CD4-positive, alpha-beta T cell treated with Interleukin-6 at 100 ng/mL for 8 hours (primary cell): ENCODE measurements around the gene KCNQ4.

Source experiments
- DNase-seq: peaks from one replicate; pipeline ENCODE4 v3.0.0-alpha.2; 2020; ENCODE audit warnings: mixed read lengths, low spot score

KCNQ4 gene

GRCh38 chr1:40777224-40777970 lies 6.2 kb upstream of the KCNQ4 start:
- no peak for DNase-seq

DNA sequence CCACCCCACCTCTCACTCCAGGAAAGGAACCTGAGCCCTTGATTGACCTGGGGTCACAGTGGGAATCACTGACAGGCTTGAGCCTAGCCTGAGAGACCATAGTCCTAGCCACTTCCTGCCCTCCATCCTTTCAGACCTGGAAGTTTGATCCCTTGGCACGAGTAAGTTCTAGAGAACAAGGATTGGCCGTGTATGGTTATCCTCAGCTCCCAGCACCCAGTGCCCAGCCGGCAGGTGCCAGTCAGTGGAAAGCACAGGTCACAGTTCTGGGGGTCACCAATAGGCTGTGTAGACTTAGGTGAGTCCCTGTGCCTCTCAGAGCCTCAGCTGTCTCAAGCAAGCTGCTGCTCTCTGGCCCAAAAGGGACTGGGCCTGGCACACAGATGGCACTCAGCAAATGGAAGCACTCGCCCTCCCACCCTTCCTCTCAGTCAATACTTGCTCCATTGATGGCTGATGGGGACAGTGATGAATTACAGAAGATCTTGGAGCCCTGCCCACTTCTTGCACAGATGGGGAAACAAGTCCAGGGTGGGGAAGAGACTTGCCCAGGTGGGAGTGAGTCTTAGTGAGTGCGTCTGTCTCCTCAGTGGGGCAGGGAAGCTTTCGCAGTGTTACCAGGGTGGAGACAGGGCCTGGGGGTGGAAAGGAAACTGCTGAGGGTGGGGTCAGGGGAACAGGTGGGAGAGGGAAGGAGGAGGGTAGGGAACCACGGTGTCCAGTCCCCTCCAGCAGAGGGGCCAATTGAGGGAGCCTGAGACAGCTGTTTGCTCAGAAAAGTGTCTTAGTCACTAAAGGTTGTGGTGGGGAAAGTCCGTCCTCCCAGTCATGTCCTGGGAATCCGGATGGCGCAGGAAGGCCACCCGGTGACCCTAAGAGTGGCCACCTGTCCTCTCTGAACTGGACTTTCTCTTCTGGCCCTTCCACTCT lies 2.6 kb upstream of the KCNQ4 start:
- DNase-seq = no peak

DNA sequence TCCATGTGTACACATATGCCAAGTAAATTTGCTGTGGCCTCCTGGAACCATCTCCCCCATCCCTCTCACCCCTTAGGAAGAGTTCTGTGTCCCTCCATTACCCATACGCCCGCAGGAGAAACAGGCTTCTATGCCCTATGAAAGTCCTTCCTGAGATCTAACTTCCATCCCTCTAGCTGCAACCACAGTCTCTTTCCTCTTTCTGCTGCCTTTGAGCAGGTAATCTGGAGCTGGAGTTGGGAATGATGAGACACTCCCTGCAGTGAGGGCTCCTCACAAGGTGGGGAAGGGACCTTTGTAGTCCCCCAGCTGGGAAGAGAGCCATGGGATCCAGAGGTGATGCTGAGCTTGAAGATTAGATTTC lies 2.0 kb upstream of the KCNQ4 start:
- DNase-seq = no peak

DNA sequence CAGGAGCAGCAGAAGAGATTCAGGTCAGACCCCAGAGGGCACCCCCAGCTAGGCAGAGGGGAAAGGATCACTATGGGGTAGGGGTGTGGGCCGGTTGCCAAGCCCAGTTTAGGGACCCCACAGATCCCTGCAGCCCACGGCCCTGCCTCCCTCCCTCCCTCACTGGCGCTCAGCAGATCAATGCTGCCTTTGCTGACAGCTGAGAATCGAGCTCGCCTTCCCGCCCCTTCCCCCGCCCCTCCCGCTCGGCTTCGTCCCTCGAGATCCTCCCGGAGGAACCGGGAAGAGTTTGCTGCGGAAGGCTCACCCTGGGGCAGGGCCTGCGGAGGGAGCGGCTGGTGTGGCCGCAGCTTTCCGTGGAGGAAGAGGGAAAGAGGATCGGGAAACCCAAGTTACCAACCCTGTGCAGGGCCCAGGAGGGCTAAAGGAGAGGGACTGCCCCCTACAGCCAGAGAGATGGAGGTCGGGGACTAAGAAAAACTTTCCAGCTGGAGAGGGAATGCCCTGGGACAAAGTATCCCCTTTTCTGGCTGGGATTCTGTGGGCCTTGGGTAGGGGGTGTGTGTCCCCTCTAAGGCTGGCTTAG lies 1.1 kb upstream of the KCNQ4 start:
- no peak for DNase-seq

DNA sequence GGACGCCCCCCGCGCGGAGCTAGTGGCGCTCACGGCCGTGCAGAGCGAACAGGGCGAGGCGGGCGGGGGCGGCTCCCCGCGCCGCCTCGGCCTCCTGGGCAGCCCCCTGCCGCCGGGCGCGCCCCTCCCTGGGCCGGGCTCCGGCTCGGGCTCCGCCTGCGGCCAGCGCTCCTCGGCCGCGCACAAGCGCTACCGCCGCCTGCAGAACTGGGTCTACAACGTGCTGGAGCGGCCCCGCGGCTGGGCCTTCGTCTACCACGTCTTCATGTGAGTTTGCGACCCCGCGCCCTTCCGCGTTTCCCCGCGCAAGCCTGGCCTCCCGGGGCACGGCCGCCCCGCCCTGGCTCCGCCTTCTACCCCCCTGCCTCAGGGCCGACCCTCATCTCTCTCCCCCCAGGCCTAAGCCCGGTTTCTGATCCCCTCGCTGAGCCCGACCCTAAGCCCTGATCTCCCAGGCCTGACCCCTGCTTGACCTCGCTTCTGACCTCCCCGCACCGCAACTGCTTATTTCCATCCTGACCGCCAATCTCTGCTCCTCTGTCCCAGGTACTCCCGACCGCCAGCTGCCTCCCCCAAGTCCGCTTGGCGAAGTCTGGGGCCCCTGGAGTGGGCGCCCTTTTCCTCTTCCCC lies 669 bp downstream of the KCNQ4 start:
- DNase-seq = no peak

DNA sequence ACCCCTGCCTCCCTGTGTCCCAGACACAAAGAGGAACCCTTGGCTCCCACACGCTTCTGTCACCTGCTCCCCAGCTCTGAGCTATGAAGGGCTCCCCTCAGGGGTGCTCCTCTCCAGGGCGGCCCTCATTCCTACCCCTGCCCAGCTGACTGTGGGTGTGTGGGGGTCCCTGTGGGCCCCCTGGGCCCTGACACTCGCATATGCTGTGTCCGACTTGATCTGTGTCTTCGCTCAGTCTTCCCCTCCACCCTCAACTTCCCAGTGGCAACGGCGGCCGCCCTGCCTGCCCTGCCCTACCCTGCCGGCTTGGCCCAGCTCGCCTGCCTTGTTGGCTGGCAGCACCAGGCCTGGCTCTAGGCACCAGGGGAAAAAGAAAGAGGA lies 1.2 kb downstream of the KCNQ4 start:
- no peak for DNase-seq

- DNase-seq = no peak
Observed at GRCh38 chr1:40785446-40785845, 1.9 kb downstream of the KCNQ4 start.

- no peak for DNase-seq
Observed at GRCh38 chr1:40786171-40786994, 2.8 kb downstream of the KCNQ4 start.

DNA sequence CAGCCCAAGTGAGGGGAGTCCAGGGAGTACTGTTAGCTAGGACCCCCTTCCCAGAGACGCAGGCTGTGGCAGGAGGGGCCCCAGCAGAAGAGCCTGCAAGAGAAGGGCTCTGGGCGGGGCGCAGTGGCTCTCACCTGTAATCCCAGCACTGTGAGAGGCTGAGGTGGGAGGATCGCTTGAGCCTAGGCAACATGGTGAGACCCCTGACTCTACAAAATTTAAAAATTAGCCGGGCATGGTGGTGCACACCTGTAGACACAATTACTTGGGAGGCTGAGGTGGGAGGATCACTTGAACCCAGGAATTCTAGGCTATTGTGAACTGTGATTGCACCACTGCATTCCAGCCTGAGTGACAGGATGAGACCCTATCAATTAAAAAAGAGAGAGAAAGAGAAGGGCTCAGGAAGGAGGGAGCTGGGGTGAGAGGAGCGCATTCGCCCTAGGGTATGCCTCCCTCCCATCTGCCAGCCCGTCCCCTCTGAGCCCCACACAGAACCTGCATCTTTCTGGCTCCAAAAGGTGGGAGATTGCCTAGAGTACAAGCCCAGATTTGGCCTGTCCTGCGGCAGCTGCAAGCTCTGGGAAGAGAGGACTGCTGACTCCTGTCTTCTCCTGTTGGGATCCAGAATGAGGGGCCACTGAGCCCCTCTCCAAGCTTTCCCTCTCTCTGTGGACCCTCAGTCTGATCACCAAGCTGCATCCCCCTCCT lies 3.6 kb downstream of the KCNQ4 start:
- no peak for DNase-seq

DNA sequence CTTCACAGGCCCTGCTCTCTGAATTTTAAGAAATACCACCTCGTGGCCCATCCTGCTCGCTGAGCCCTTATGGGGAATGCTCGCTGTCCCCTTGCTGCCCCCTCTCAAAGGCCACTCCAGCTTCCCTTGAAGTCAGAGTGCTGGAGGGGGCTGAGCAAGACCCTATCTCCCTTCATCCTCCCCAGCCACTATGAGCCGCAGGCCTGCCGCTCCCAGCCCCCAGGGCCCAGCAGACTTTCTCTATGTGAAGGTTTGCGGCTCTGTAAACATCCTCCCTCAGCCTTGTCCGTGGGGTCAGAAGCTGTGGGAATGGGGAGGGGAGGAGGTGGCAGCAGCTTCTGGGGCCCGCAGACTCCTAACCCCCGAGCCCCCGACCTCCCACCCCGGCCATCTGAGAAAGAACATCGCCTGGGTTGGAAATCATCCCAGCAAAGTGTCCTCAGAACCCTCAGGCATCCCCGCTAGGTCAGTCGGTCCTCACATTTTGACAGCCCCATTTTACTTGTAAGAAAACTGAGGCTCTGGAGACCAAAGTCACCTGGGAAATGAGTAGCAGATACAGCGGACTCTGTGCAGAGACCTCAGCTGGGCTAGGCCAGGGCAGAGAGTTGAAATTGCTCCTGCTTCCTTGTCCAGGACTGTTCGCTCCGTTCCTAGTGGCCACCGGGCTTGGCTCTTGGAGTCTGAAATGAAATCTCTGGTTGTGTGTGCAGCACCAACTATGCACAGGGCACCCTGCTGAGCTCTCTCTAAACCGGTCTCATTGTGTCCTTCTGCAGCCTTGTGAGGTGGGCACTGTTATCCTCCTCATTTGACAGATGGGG lies 4.4 kb downstream of the KCNQ4 start:
- DNase-seq = no peak

DNA sequence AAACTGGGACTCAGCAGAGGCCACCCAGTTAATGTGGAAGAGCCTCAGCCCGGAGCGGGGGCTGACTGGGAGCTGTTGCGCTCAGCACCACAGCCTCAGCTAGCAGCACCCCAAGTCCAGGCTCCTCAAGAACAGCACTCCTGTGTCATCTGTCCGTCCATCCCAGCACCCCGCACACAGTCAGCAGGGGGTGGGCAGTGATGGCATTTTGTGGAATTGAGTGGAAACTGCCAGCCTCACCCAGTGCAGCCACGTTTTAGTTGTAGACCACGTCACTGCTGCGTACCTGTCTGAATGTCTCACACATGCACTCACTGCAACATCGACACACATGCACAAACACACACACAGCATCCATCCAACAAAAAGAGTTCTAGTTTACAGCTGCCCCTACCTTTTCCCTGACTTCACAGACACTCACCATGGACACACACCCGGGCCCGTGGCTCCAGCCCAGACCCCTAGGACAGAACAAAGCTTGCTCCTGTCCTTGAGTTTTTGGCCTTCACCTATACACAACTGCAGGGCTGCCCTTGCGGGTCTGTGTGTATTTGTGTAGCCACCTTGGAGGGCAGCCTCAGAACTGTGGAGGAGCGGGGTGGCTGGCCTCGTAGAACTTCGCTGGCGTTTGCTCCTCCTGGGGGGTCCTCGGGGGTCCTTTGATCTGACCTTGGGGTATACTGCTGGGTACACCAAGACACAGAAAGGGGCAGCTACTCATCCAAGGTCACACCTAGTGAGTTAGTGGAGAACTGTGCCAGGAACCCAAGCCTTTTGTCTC lies 5.2 kb downstream of the KCNQ4 start:
- DNase-seq = no peak

GRCh38 chr1:40789342-40789598 lies 5.7 kb downstream of the KCNQ4 start:
- DNase-seq = no peak

GRCh38 chr1:40789661-40790430 lies 6.3 kb downstream of the KCNQ4 start:
- no peak for DNase-seq

DNA sequence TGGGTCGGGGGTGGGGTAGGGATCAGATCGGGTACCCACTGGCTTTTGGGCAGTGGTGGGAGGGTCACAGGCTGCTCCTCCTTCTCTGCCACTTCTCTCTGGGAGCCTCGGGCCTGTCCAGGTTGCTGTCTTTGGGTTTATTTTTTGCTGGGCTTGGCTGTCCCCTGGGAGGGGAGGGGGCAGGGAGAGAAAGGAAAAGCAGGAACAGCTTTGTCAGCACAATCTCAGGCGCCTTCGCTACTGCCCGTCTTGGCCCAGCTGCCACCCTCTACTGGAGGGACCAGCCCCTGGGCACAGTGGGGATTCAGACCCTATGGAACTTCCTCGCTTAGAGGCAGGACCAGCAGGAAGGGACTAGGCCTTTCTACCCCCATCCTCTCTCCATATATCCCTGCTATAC lies 8.4 kb downstream of the KCNQ4 start:
- DNase-seq = no peak

GRCh38 chr1:40793617-40794016 lies 10.0 kb downstream of the KCNQ4 start:
- no peak for DNase-seq

DNA sequence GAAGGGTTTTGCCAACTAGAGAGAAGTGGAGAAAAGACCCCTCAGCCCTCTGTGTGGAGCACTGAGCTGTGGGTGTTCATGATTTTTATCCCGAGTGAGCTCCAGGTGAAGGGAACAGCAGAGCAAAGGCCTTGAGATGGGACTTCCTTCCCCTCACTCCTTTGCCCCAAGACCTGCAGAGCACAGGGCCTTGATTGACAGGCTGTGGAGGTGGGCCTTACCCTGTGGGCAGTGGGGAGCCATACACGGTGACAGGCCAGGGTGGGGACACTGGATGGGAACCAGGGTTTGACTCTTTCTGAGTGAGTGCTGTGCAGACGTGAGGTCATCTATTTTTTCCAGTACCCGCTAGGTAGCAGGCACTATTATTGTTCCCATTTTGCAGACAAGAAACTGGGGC lies 10.5 kb downstream of the KCNQ4 start:
- DNase-seq = no peak

DNA sequence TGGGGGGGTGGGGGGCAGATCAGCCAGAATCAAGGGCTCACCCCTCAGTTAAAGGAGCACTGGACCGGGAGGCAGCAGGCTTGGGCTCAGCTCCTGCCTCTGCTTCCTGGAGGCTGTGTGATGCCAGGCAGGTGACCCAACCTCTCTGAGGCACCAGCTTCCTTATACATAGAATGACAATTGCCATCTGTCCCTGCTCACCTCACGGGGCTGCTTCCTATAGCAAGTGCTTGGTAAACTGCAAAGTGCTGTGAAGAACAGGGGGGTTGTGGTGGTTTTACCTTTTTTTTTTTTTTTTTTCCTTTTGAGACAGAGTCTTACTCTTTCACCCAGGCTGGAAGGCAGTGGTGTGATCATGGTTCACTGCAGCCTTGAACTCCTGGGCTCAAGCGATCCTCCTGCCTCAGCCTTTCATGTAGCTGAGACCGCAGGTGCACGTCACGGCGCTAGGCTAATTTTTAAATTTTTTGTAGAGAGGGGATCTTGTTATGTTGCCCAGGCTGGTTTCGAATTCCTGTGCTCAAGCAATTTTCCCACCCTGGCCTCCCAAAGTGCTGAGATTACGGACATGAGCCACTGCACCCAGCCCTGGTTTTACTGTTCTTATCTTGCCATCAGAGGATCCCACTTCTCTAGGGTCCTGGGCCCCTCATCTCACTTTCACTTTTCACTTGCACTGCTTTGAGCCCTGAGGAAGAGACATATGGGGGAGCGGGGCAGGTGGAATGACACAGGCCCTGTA lies 11.6 kb downstream of the KCNQ4 start:
- DNase-seq = no peak
